Right lobe of liver (tissue), 6 donors: ENCODE data around the gene ATP5F1D. TPM values are rescaled to one million over a fixed set of nuclear protein-coding genes. Genes with fewer than 3 reads are reported as not detected.

Experiments
- ATAC-seq, 4 donors: fragments of 200-7000 bp; cut with Tn5 transposase; one replicate each; pipeline ENCODE4 v1.9.1; 2020; ENCODE audit warnings: mild to moderate bottlenecking in 4 of 4, moderate library complexity in 4 of 4
- DNase-seq, 3 donors: peaks; one replicate each; pipeline ENCODE4 v3.0.0-alpha.2; 2020
- H3K27ac ChIP-seq, 3 donors: fragments of 200-600 bp; one replicate each; pipeline ENCODE4 v1.8.0; 2022
- H3K27me3 ChIP-seq, 2 donors: fragments of 200-600 bp; one replicate each; pipeline ENCODE4 v1.8.0; 2022
- H3K36me3 ChIP-seq, 4 donors: fragments of 200-600 bp; sonication (generic) in 1 of 4; one replicate each; pipeline versions ENCODE4 v1.5.1 to v1.8.0; 2017 to 2022; ENCODE audit warnings: control low read depth in 1 of 4
- H3K4me1 ChIP-seq, 4 donors: fragments of 200-600 bp; sonication (generic) in 1 of 4; one replicate each; pipeline versions ENCODE4 v1.5.1 to v1.8.0; 2017 to 2022; ENCODE audit warnings: control low read depth in 1 of 4
- H3K4me3 ChIP-seq, 3 donors: fragments of 200-600 bp; one replicate each; pipeline ENCODE4 v1.8.0; 2022
- H3K9me3 ChIP-seq, 4 donors: fragments of 200-600 bp; sonication (generic) in 1 of 4; one replicate each; pipeline versions ENCODE4 v1.5.1 to v1.8.0; 2017 to 2022; ENCODE audit warnings: control low read depth in 1 of 4
- CTCF ChIP-seq, 4 donors: fragments of 200-600 bp in 3 of 4; fragments of 450-650 bp in 1 of 4; IDR thresholded peaks; one replicate each; pipeline versions ENCODE4 v1.5.1 to v1.8.0; 2016 to 2022; ENCODE audit warnings: antibody characterized with exemption in 4 of 4, mild to moderate bottlenecking in 2 of 4
- POLR2A ChIP-seq: fragments of 450-650 bp; IDR thresholded peaks from one replicate; pipeline ENCODE4 v1.6.1; 2017; ENCODE audit warnings: antibody characterized with exemption, mild to moderate bottlenecking
- WGBS: methylation state at CpG from one replicate; pipeline ENCODE4 v1.1.6; 2018; ENCODE audit warnings: low coverage, low lambda C conversion rate; ENCODE audit not compliant: insufficient coverage; ENCODE audit errors: missing lambda C conversion rate; 5-methylcytosine and 5-hydroxymethylcytosine counted together
- intact Hi-C, 2 donors: fragments of 100-400 bp; cut with DNase I; formaldehyde crosslinking; loops; one replicate each; pipeline versions ENCODE4 v1.11.2 to v1.14.1; 2022
- total RNA-seq, 6 experiments: library from RNA; depleted of rRNA in 2 of 6; stranded (reverse); fragments of >200 nt in 2 of 6; fragmentation: NEBNext Ultra II Directional in 3 of 6; extraction: Animal tissue kit (Norgen Biotek cat#: 25700) in 3 of 6; gene quantifications; one replicate each; pipeline versions ENCODE4 v1.1.0 to v1.2.4, GENCODE V29; 2016 to 2023
- donor health status: DM: no; HTN: yes; CAD: no.
- donor health status: DM: no; HTN: no; CAD: no.
- donor health status: DM: no; HTN: no; CAD: no.
- donor health status: DM: no; HTN: yes; CAD: no.
- donor health status: DM: no; HTN: yes; CAD: no.

The ATP5F1D gene
- total RNA-seq, 6 experiments from 2014 or later, result 98.1 to 240 (median 137) TPM

GRCh38 chr19:1222394-1222793, 19.2 kb upstream of the ATP5F1D start:
- Histone ChIP-seq H3K9me3 (no peaks in the 10 kb centered on the region), H3K27me3 (no peaks in the 10 kb centered on the region), H3K4me1 (no peaks in the 10 kb centered on the region), H3K27ac (no peak overlapping the region), H3K36me3 (peaks cover 0 to 41% (median 12%) of the 10 kb centered on the region in 4 donors), H3K4me3 (no peak overlapping the region)
- 60% methylated on average over 1 of the region's 14 CpGs for WGBS
- ATAC-seq, result no peak
- DNase-seq, result no peak
- TF ChIP-seq CTCF (IDR thresholded peaks at IDR 0.05) (no peak), POLR2A (no peak)
- intact Hi-C loops, result no loop called here

- Histone ChIP-seq H3K9me3 (no peaks in the 10 kb centered on the region), H3K36me3 (peaks cover 0 to 41% (median 12%) of the 10 kb centered on the region in 4 donors), H3K27me3 (no peaks in the 10 kb centered on the region), H3K4me3 (no peak overlapping the region), H3K4me1 (no peaks in the 10 kb centered on the region), H3K27ac (no peak overlapping the region)
- peak in 1 of 4 donors; percentile 6 for ATAC-seq
- intact Hi-C loops, result no loop called here
- no peak for DNase-seq
- WGBS, result 67% methylated on average over 9 of the region's 48 CpGs
- TF ChIP-seq POLR2A (no peak), CTCF (IDR thresholded peaks at IDR 0.05) (peak; percentile 23 to 43 (median 31))
Measured at GRCh38 chr19:1223018-1223855, 18.3 kb upstream of the ATP5F1D start.

GRCh38 chr19:1224047-1224825, 17.3 kb upstream of the ATP5F1D start:
- Histone ChIP-seq H3K27me3 (no peaks in the 10 kb centered on the region), H3K36me3 (peaks cover 0 to 41% (median 12%) of the 10 kb centered on the region in 4 donors), H3K27ac (no peak overlapping the region), H3K4me1 (no peaks in the 10 kb centered on the region), H3K4me3 (no peak overlapping the region), H3K9me3 (no peaks in the 10 kb centered on the region)
- ATAC-seq, result no peak
- intact Hi-C loops, result no loop called here
- no peak for DNase-seq
- 100% methylated on average over 1 of the region's 16 CpGs for WGBS
- no peak for TF ChIP-seq CTCF (IDR thresholded peaks at IDR 0.05)
- no peak for TF ChIP-seq POLR2A

GRCh38 chr19:1224847-1225246, 16.7 kb upstream of the ATP5F1D start:
- H3K27me3 ChIP-seq, result no peaks in the 10 kb centered on the region
- no CpG with 5 or more reads among the region's 16 CpGs for WGBS
- intact Hi-C loops, result no loop called here
- DNase-seq, result no peak
- H3K9me3 ChIP-seq, result no peaks in the 10 kb centered on the region
- H3K4me1 ChIP-seq, result no peaks in the 10 kb centered on the region
- no peak for TF ChIP-seq POLR2A
- no peak for TF ChIP-seq CTCF (IDR thresholded peaks at IDR 0.05)
- no peak overlapping the region for H3K27ac ChIP-seq
- H3K36me3 ChIP-seq, result peaks cover 0 to 41% (median 12%) of the 10 kb centered on the region in 4 donors
- H3K4me3 ChIP-seq, result no peak overlapping the region
- no peak for ATAC-seq
